AG09319 (cell line): Measurements from ENCODE around the gene REPIN1.

Experiments used
- DNase-seq: peaks from one replicate; pipeline ENCODE4 v3.0.0-alpha.2; 2010; ENCODE audit warnings: low read depth; ENCODE audit errors: extremely low read depth
- CTCF ChIP-seq: IDR thresholded peaks from 2 replicates; pipeline ENCODE4 v1.5.1; 2011; ENCODE audit warnings: low read depth, mild to moderate bottlenecking, inconsistent platforms, low read length, moderate library complexity

Gene REPIN1

GRCh38 chr7:150398108-150398964 lies 29.7 kb downstream of the REPIN1 start:
- no peak for DNase-seq
- no peak for TF ChIP-seq CTCF

DNA sequence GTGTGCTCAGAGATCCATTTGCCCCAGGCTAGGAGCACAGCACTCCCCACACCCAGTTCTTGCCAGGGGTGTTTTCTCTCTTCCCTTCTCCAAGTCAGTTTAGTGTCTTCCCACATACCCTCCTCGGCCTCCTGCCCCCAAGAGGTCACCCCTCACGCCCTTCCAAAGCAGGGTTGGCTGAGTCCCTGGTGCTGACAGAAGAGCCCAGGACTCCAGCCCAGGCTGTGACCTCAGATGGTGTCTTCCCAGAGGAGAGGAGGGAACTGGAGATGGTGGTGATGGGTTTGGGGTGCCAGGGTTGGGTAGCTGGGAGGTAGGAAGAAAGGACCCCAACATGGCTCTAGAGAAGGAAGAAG lies 30.3 kb downstream of the REPIN1 start:
- no peak for TF ChIP-seq CTCF
- no peak for DNase-seq

- no peak for TF ChIP-seq CTCF
- no peak for DNase-seq
Observed at GRCh38 chr7:150399421-150400007, 30.9 kb downstream of the REPIN1 start.

- DNase-seq = no peak
Observed at GRCh38 chr7:150400008-150400787, 31.6 kb downstream of the REPIN1 start.

DNA sequence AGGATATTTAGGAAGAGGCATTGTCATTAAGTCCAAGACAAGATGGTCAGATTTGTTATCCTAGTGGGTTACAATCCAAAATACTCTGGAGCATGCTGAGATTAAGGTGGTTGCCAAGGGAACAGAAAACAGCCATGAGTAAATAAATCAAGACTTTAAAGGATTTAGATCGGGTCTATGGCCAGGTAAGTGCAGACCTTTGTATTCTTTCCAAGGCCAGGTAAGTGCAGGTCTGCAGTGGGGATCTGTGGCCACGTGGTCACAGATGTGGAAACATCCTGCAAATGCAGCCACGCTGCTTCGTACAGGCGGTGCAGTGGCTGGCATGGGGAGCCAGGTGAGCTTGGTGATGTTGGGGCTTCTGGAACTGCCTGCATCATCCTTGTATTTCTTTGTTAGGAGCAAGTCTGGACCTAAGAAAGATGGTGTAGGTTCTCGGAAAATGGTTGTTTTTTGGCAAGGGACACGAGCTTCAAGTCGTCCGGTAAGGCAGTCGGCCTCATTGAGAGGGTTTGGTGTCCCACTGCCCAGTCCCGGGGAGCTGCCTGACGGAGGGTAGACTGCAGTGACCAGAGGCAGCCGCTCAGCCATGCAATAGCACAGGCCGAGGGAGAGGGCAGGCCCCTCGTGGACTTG lies 32.3 kb downstream of the REPIN1 start:
- no peak for TF ChIP-seq CTCF
- no peak for DNase-seq

More at GRCh38 chr7:150400008-150400787, 31.6 kb downstream of the REPIN1 start:
- no peak for TF ChIP-seq CTCF

DNA sequence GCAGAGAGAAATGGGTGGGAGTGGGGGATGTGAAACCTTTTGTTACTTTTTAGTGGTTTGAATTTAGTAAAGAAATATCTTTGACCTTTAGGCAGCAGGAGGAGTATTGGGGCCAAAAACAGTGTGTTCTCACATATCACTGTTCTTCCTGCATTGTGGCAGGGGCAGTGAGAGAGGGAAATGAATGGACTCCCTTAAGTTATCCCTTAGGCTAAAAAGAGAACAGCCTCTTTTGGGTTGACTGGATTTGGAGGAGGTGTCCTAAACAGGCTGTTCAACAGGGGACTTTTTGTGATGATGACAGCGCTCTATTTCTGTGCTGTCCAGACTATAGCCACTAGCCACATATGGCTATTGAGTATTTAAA lies 32.8 kb downstream of the REPIN1 start:
- DNase-seq = no peak
- TF ChIP-seq CTCF = no peak
